ENCODE results near the gene PDK1.

PDK1 gene

GRCh38 chr2:172647439-172647838 is 91.5 kb downstream of the PDK1 start:
- DNase-seq, result no peak

GRCh38 chr2:172655091-172655837 is 99.4 kb downstream of the PDK1 start:
- no peak for DNase-seq

DNA sequence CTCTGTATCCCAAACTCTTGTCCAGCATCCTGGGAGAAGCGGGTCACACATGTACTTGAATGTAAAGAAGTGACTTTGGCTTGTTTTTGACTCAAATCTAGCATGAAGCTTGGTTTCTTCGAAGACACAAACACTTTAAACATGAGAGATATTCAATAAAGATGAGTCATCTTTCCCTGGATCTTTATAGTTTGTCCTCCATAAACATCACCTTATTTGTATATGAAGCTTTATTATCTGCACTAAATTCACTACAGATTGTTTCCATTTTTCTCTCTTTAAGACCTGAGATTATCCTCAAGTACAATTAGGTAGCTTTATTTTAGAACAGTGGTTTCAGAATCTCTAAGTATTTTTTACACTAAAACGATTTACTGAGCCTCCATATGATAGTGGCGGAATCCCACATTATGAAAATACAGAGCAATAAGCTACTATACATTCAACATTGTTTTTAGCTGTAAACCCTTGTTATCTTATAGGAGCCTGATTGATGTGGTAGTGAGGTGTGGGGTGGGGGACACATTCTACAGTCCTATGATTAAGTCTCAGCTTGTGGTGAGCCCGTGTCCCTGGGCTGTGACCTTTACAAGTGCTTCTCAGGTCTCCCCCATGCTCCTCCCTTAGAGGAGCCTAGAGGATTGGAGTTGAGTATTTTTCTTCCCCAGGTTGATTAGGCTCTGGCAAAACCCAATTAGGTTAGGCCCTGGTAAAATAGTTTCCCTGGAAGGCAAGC is 100.1 kb downstream of the PDK1 start:
- DNase-seq, result no peak
